HG02973 (cell line): Measurements from ENCODE around the gene MYO1D.
"Not testable (repeated sequence)": the region's sequence is repeated elsewhere in the genome, so short reads cannot be mapped to it uniquely, and the experiment has no call there.

Experiments
- ATAC-seq: cut with Tn5 transposase; IDR thresholded peaks from one replicate; pipeline ENCODE4 v1.9.1; 2021; ENCODE audit warnings: moderate library complexity; ENCODE audit not compliant: unreplicated experiment

MYO1D gene

GRCh38 chr17:32780721-32781120, 96.2 kb downstream of the MYO1D start:
- no peak for ATAC-seq

GRCh38 chr17:32777922-32778321, 99.0 kb downstream of the MYO1D start:
- ATAC-seq, result no peak

DNA sequence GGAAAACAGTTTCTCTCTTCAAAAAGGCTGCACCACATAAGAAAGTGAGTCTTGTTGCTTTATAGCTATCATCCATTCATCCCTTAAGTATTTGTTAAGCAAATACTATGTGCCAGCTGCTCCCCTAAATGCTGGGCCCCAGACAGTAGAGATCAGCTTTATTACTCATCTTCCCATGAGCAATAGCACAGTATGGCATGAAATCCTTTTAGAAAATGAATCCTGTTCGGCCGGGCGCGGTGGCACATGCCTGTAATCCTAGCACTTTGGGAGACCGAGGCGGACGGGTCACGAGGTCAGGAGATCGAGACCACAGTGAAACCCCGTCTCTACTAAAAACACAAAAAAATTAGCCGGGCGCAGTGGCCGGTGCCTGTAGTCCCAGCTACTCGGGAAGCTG, 99.5 kb downstream of the MYO1D start:
- ATAC-seq, result no peak

GRCh38 chr17:32774695-32775084, 102.2 kb downstream of the MYO1D start:
- ATAC-seq, result no peak

DNA sequence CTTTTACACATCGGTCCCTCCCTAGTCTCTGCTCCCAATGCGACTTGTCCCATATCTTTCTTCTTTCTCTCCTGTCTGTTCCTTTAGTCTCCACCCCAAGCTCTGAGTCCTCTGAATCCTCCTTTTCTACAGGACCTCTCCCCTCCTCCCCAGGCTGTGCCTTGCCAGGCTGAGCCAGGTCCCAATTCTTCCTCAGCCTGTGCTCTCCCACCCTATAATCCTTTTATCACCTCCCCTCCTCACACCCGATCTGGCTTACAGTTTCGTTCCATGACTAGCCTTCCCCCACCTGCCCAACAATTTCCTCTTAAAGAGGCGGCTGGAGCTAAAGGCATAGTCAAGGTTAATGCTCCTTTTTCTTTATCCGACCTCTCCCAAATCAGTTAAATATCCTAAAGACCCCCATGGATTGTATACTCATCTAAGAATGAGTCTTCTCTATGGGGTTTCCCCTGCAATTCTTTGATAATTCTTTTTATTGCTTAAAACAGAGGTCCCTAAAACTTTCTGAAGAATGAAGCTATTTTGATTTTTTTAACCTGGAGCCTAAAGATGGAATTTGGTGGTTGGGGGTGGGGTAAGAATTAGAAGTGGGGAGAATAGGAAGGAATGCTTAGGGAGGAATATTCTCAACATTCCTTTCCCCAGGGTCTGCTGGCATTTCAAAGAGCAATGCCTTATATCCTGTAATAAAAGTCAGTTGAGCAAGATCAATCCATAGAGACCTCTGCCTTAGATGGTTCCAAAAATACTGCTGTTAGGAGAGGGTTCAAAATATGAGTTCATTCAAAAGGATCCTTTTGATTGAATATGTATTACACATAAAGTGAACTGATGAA, 102.8 kb downstream of the MYO1D start:
- no peak for ATAC-seq

DNA sequence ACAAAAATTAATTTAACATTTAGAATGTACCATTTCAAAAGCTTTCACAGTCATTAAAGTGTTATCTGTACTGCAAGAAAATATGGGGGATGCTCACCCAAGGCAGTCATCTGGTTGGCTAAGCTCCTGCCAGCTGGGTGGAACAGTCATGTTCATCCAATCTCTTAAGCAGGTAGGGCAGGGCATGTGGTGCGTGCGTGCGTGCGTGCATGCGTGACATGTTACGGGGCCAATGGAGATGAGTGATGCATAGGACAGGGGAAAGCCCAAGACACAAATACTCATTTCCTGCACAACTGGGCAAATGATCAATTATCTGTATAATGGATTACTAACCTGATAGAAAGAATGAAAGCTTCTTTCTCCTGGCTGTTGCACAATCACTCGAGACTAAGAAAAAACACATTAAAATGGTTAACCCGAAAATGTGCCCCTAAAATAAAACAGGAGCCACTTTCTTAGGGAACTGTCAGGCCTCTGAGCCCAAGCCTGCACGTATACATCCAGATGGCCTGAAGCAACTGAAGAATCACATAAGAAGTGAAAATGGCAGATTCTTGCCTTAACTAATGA, 104.4 kb downstream of the MYO1D start:
- ATAC-seq, result no peak

DNA sequence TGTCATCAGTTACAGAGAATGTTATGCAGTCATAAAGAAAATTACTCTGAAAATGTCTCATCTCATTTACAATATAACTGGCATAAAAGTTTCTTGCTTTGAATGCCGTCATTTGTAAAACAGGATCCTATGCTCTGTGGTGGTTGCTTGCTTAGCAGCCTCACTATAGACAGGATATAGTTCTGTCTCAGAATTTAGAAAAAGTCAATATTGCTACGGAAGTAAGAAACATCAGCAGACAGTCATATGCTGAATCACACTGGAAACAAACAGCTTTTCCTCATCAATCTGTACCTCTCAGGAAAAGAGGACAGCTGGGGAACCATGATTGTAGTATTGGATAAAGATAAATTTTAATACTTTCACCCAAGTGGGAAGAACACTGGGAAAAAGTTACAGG, 105.5 kb downstream of the MYO1D start:
- ATAC-seq, result no peak

DNA sequence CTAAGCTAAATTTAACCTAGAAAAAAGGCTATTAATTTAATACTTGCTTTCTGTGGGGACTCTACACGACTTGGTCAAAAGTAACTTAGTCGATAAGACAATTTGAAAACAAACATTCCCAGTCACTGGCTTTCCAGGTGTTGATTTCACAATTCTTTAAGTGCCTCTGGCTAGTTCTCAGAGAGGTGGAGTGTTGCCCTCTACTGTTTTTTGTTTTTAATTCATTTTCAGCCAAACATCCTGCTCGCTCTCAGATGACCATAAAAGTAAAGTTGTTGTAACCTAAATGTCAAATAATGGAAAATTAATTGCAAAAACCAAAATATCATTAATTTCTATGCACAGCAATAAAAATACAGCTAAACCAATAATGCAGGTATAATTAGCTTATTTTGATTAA, 107.1 kb downstream of the MYO1D start:
- no peak for ATAC-seq

DNA sequence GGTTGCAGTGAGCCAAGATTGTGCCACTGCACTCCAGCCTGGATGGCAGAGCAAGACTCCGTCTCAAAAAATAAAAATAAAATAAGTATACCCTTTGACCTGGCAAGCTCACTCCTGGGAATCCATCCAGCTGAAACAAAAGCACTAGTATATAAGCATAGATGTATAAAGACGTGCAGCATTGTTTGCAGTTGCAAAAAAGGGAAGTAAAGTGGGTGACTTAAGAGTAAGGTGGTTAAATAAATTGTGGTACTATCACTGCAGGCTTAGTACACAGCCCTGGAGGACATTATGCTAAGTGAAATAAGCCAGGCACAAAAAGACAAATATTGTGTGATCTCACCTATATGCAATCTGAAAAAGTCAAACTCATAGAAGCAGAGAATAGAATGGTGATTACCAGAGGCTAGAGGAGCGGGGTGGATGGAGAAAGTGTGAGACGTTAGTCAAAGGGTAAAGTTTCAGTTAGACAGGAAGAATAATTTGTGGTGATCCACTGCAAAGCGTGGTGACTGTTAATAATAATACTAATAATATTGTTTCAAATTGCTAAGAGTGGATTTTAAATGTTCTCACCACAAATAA, 113.0 kb downstream of the MYO1D start:
- ATAC-seq, result no peak

DNA sequence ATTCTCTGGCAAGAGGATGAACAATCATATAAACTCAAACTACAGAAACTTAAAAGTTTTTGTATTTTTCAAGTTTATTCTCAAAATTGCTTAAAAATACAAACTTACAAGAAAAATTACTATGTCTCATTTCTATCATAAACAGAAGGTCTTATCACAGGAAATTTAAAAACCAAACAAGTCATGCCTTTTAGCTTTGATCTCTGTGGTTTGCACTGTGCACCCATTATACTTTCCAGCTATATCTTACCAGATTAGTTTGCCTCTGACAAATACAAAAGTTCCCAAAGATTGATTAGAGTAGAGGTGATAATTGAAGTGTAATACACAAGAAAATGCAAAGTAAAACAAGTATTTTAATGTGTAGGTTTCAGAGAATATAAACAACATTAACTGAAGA, 117.4 kb downstream of the MYO1D start:
- no peak for ATAC-seq

- no peak for ATAC-seq
Observed at GRCh38 chr17:32757963-32758362, 119.0 kb downstream of the MYO1D start.

- no peak for ATAC-seq
Observed at GRCh38 chr17:32756696-32757095, 120.2 kb downstream of the MYO1D start.

DNA sequence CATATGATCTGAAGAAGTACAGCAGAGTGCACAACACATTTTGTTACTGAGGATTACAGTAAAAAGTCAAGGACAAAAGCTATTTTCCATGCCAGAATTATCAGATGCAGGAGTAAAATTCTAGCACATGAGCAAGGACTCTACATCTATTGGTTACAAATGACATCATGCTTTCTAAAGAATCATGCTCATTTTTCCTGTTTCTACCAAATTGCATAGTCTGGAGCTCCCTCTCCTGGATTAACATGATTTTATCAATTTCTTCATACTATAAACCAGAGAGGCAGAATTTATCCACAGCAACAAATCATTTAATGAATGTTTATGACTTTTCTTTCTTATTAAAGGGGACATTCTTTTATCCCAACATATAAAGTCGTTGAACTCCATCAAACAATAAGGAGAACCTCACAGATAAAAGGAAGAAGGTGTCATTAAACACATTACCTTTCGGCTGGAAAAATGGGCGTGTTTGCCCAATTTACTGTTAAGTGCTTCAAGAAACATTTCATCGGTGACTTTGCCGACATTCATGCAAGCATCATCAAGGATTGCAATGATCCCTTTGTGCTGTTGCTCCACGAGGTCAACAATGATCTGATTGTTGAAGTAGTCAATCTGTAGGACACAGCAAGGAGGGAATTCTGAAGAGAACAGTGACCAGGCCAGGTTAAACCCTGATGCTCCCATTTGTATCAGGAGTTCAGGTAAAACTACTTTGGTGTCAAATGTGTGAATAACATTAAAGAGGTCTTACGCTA, 121.7 kb downstream of the MYO1D start:
- no peak for ATAC-seq

DNA sequence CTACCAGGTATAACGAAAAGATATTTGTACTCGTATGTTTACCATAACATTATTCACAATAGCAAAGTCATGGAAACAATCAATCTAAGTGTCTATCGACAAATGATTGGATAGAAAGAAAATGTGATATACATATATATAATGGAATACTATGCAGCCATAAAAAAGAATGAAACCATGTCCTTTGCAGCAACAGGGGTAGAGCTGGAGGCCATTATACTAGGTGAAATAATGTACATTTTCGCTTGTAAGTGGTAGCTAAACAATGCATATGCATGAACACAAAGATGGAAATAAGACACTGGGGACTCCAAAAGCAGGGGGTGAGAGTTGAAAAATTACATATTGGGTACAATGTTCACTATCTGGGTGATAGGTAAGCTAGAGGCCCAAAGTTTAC, 124.0 kb downstream of the MYO1D start:
- ATAC-seq, result no peak

DNA sequence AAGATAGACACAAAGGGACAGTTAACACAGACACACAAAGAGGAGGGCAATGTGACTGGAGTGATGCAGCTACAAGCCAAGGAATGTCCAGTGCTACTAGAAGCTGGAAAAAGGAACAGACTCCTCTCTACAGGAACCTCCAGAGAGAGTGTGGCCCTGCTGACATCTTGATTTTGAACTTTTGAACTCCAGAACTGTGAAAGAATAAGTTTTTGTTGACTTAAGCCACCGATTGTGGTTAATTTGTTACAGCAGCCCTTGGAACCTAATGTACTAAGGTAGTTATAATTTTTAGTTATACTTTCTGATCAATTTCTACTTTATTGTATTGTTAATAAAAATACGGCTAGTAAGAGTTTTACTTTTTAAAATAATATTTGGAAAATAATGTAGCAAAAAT, 129.1 kb downstream of the MYO1D start:
- ATAC-seq, result no peak

DNA sequence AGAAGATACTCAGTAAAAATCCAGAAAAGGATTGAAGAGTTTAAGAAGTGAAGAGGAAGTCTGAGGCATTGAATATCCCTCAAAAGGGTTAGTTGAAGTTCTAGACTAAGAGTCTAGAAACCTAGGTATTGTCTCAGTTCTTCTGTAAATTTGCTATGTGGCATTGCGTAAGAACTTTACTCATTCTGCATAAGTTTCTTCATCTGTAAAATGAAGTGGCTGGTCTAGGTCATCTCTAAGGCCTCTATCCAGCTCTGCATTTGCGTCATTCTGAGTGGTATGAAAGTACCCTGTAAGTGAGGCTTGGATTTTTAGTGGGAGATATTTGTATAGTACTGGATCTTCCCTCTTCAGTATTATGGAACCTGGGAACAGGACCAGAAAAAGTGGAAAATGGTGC, 130.2 kb downstream of the MYO1D start:
- no peak for ATAC-seq

DNA sequence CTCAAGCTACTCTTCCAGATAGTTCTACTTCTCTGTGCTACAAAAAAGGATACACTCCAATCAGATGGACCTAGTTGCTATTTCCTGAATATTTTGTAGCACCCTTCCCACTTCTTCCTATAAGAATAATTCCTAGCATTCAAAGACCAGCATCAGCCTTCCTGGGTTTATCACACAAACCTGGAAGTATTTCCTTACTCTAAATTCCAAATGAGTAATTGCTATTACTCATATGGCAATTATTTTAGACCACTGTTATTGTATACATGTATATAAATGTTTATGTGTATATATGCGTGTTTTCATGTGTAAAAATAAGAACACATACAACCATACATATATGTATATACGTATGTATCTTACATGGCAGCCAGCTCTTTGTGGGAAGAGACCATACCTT, 130.6 kb downstream of the MYO1D start:
- ATAC-seq, result no peak

DNA sequence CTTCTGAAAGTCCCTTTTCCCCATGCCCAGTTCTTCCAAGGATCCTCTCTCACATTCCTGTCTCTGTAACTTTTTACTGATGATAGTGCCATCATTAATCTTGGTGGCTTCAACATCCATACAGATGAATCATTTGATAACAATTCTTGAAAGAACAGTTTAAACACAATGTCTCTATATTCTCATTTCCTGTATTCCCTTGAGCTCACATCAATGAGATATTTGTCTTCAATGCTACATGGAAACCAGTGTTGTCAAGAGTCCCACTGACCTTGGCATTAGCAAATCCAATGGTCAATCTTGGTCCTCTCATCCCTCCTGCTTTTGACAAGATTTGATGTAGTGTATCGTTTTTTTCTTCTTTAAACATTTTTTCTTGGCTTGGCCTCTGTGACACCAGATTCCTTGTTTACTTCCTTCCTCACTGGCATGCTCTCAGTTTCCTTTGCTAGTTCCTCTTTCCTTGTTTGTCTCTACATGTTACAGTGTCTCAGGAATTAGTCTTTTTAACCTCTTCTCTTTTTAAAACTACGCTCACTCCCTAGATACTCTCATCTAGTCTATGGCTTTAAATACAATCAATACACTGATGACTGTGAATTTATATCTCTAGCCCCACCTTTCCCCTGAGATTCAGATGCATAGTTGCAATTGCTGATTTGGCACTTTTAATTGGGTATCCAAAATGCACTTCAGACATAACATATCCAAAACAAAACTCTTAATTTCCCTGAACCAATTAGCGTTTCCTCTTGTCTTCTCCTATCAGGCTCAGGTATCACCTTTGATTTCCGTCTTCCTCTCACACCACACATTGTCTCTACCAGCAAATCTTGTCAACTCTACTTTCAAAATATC, 134.0 kb downstream of the MYO1D start:
- no peak for ATAC-seq

GRCh38 chr17:32741381-32741780, 135.5 kb downstream of the MYO1D start:
- ATAC-seq, result no peak

- ATAC-seq, result no peak
Observed at GRCh38 chr17:32739722-32740121, 137.2 kb downstream of the MYO1D start.

DNA sequence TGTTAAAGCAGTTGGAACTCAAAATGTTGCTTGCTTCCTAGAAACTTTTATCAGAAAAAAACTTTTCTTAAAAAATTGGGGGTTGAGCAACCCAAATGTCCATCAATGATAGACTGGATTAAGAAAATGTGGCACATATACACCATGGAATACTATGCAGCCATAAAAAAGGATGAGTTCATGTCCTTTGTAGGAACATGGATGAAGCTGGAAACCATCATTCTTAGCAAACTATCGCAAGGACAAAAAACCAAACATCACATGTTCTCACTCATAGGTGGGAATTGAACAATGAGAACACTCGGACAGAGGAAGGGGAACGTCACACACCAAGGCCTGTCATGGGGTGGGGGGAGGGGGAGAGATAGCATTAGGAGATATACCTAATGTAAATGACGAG, 137.8 kb downstream of the MYO1D start:
- ATAC-seq, result not testable (repeated sequence)
